ENCODE measurements around the gene HIP1.

HIP1 gene

GRCh38 chr7:75658802-75659201 lies 79.9 kb downstream of the HIP1 start:
- no peak overlapping the region for H3K4me3 ChIP-seq (ENCODE audit: low read depth, low read length)
- DNase-seq (ENCODE audit: low read depth) = no peak
- TF ChIP-seq CTCF (conservative IDR thresholded peaks at IDR 0.05; ENCODE audit: low read depth, low read length) = no peak

GRCh38 chr7:75658369-75658768 lies 80.4 kb downstream of the HIP1 start:
- no peak for DNase-seq (ENCODE audit: low read depth)
- no peak for TF ChIP-seq CTCF (conservative IDR thresholded peaks at IDR 0.05; ENCODE audit: low read depth, low read length)
- no peak overlapping the region for H3K4me3 ChIP-seq (ENCODE audit: low read depth, low read length)

- H3K4me3 ChIP-seq (ENCODE audit: low read depth, low read length) = no peak overlapping the region
- DNase-seq (ENCODE audit: low read depth) = no peak
- no peak for TF ChIP-seq CTCF (conservative IDR thresholded peaks at IDR 0.05; ENCODE audit: low read depth, low read length)
Observed at GRCh38 chr7:75657866-75658265, 80.9 kb downstream of the HIP1 start.

GRCh38 chr7:75656740-75657139 lies 82.0 kb downstream of the HIP1 start:
- TF ChIP-seq CTCF (conservative IDR thresholded peaks at IDR 0.05; ENCODE audit: low read depth, low read length) = no peak
- H3K4me3 ChIP-seq (ENCODE audit: low read depth, low read length) = no peak overlapping the region
- no peak for DNase-seq (ENCODE audit: low read depth)

- no peak overlapping the region for H3K4me3 ChIP-seq (ENCODE audit: low read depth, low read length)
- TF ChIP-seq CTCF (conservative IDR thresholded peaks at IDR 0.05; ENCODE audit: low read depth, low read length) = no peak
- no peak for DNase-seq (ENCODE audit: low read depth)
Observed at GRCh38 chr7:75655536-75655935, 83.2 kb downstream of the HIP1 start.

- H3K4me3 ChIP-seq (ENCODE audit: low read depth, low read length) = no peak overlapping the region
- no peak for TF ChIP-seq CTCF (conservative IDR thresholded peaks at IDR 0.05; ENCODE audit: low read depth, low read length)
Observed at GRCh38 chr7:75654855-75655254, 83.9 kb downstream of the HIP1 start.

GRCh38 chr7:75653651-75654050 lies 85.1 kb downstream of the HIP1 start:
- no peak overlapping the region for H3K4me3 ChIP-seq (ENCODE audit: low read depth, low read length)
- DNase-seq (ENCODE audit: low read depth) = no peak
- no peak for TF ChIP-seq CTCF (conservative IDR thresholded peaks at IDR 0.05; ENCODE audit: low read depth, low read length)

More at GRCh38 chr7:75654855-75655254, 83.9 kb downstream of the HIP1 start:
- no peak for DNase-seq (ENCODE audit: low read depth)
